A549 (cell line): ENCODE results near the gene SLC2A4RG.

Experiments
- CBX2 ChIP-seq: fragments of 200-600 bp; sonication (generic); IDR thresholded peaks from 2 replicates; pipeline ENCODE4 v1.6.1; 2016; ENCODE audit warnings: low read depth, mild to moderate bottlenecking, borderline replicate concordance
- CTCF ChIP-seq: fragments of >200 bp; sonication (Bioruptor Twin); formaldehyde crosslinking; IDR thresholded peaks from 3 replicates; pipeline ENCODE4 v1.5.1; 2016
- ELK1 ChIP-seq: fragments of 150-350 bp; IDR thresholded peaks from 2 replicates; pipeline ENCODE4 v1.6.1; 2014; ENCODE audit warnings: low read depth, mild to moderate bottlenecking, low read length
- EP300 ChIP-seq, 2 experiments: fragments of >200 bp; sonication (Bioruptor Twin); formaldehyde crosslinking; IDR thresholded peaks; 2 replicates in 1 of 2; 3 replicates in 1 of 2; pipeline ENCODE4 v1.6.1; 2016 to 2017
- KDM5A ChIP-seq: fragments of 200-600 bp; sonication (generic); IDR thresholded peaks from 2 replicates; pipeline ENCODE4 v1.6.1; 2016; ENCODE audit warnings: antibody characterized with exemption, mild to moderate bottlenecking
- MAX ChIP-seq: IDR thresholded peaks from 2 replicates; pipeline ENCODE4 v1.6.1; 2012
- MAZ ChIP-seq: fragments of 150-350 bp; IDR thresholded peaks from 2 replicates; pipeline ENCODE4 v1.6.1; 2014; ENCODE audit warnings: antibody characterized with exemption, low read depth, low read length, borderline replicate concordance
- MYC ChIP-seq: IDR thresholded peaks from 2 replicates; pipeline ENCODE4 v1.6.1; 2012; ENCODE audit warnings: mild to moderate bottlenecking, inconsistent platforms, low read length, improper control_type of control experiment, borderline replicate concordance
- PHF8 ChIP-seq: fragments of 200-600 bp; sonication (generic); IDR thresholded peaks from 2 replicates; pipeline ENCODE4 v1.6.1; 2016; ENCODE audit warnings: low read depth, mild to moderate bottlenecking, antibody characterized with exemption, moderate library complexity, borderline replicate concordance
- POLR2AphosphoS2 ChIP-seq: conservative IDR thresholded peaks from 2 replicates; pipeline ENCODE4 v1.6.1; 2012; ENCODE audit warnings: low read length, improper control_type of control experiment, inconsistent platforms
- RAD21 ChIP-seq, 2 experiments: fragments of >200 bp in 1 of 2; sonication (Bioruptor Twin) in 1 of 2; formaldehyde crosslinking in 1 of 2; IDR thresholded peaks in 1 of 2; conservative IDR thresholded peaks in 1 of 2; 2 replicates in 1 of 2; 3 replicates in 1 of 2; pipeline ENCODE4 v1.6.1; 2012 to 2018; ENCODE audit warnings: inconsistent platforms in 1 of 2

GRCh38 chr20:63718996-63719395 is 20.6 kb upstream of the SLC2A4RG start:
- TF ChIP-seq CTCF (no peak), PHF8 (no peak), EP300 (IDR thresholded peaks at IDR 0.05) (no peak), RAD21 (conservative IDR thresholded peaks at IDR 0.05 in 1 of 2, IDR thresholded peaks at IDR 0.05 in 1 of 2) (no peak), MAX (no peak), POLR2AphosphoS2 (no peak), CBX2 (no peak), MYC (no peak), MAZ (no peak), ELK1 (no peak), KDM5A (no peak)
